Measurements from ENCODE around the gene CRACDL.

Gene CRACDL

DNA sequence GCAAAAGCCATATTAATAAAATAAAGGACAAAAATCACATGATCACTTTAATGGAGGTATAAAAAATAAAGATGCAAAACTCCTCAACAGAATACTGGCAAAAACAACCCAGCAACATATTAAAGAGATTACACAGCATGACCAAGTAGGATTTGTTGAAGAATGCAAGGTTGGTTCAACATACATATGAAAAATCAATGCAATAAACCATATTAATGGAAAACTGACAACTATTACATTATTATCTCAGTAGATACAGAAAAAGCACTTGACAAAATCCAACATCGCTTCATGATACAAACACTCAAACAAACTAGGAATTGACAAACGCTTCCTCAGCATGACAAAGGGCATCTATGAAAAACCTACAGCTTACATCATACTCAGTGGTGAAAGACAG, 76.7 kb downstream of the CRACDL start:
- Histone ChIP-seq H3K4me3 (ENCODE audit: insufficient read depth, low read depth, low read length) (no peak overlapping the region), H3K36me3 (ENCODE audit: control insufficient read depth, insufficient read depth, low read length) (no peaks in the 10 kb centered on the region), H3K4me1 (ENCODE audit: control insufficient read depth, insufficient read depth, low read length) (no peaks in the 10 kb centered on the region), H3K27ac (ENCODE audit: insufficient read depth, low read depth, low read length, poor library complexity, severe bottlenecking) (no peak overlapping the region), H3K9me3 (ENCODE audit: control insufficient read depth, low read length) (no peaks in the 10 kb centered on the region), H3K27me3 (ENCODE audit: control insufficient read depth, insufficient read depth, low read length, poor library complexity, severe bottlenecking) (no peaks in the 10 kb centered on the region)
- WGBS, 2 experiments: 95 to 96% methylated on average over 2 of the region's 2 CpGs

DNA sequence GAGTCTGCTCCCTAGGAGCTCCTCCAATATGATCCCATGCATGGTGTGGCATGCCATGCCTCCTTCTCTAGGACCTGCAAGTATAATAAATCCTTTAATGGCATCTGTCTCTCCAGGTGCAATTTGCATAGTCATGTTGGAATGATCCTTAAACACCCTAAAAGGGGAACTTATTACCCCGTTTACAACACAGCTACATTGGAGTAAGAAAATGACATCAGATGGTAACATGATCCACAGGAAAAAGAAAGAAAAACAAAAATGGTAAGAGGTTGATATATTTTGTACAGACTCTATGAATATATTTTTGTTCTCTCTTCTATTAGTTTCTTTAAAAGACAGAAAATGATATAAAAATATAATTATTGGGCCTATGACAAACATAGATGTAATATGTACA, 79.0 kb downstream of the CRACDL start:
- WGBS, 2 experiments: 75 to 100% methylated on average over 1 of the region's 1 CpG
- Histone ChIP-seq H3K4me3 (ENCODE audit: insufficient read depth, low read depth, low read length) (no peak overlapping the region), H3K4me1 (ENCODE audit: control insufficient read depth, insufficient read depth, low read length) (no peaks in the 10 kb centered on the region), H3K36me3 (ENCODE audit: control insufficient read depth, insufficient read depth, low read length) (no peaks in the 10 kb centered on the region), H3K9me3 (ENCODE audit: control insufficient read depth, low read length) (no peaks in the 10 kb centered on the region), H3K27me3 (ENCODE audit: control insufficient read depth, insufficient read depth, low read length, poor library complexity, severe bottlenecking) (no peaks in the 10 kb centered on the region), H3K27ac (ENCODE audit: insufficient read depth, low read depth, low read length, poor library complexity, severe bottlenecking) (no peak overlapping the region)

DNA sequence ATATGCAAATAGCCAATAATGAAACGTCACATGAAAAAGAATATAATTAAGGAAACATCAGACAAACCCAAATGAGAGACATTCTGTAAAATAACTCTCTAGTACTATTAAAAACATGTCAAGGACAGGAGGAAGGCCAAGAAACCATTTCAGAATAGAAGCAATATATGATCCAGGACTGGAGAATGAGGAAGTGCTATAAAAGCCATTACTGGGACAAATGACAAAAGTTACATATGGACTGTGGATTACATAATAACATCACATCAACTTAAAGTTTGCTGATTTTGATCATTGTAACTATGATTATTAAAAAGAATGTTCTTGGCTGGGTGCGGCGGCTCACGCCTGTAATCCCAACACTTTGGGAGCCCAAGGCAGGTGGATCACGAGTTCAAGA, 81.3 kb downstream of the CRACDL start:
- no peaks in the 10 kb centered on the region for H3K9me3 ChIP-seq (ENCODE audit: control insufficient read depth, low read length)
- 88 to 91% methylated on average over 4 to 5 of the region's 5 CpGs for WGBS, 2 experiments
- no peaks in the 10 kb centered on the region for H3K27me3 ChIP-seq (ENCODE audit: control insufficient read depth, insufficient read depth, low read length, poor library complexity, severe bottlenecking)
- H3K36me3 ChIP-seq (ENCODE audit: control insufficient read depth, insufficient read depth, low read length): no peaks in the 10 kb centered on the region
- H3K4me1 ChIP-seq (ENCODE audit: control insufficient read depth, insufficient read depth, low read length): no peaks in the 10 kb centered on the region
- H3K27ac ChIP-seq (ENCODE audit: insufficient read depth, low read depth, low read length, poor library complexity, severe bottlenecking): no peak overlapping the region
- H3K4me3 ChIP-seq (ENCODE audit: insufficient read depth, low read depth, low read length): no peak overlapping the region

DNA sequence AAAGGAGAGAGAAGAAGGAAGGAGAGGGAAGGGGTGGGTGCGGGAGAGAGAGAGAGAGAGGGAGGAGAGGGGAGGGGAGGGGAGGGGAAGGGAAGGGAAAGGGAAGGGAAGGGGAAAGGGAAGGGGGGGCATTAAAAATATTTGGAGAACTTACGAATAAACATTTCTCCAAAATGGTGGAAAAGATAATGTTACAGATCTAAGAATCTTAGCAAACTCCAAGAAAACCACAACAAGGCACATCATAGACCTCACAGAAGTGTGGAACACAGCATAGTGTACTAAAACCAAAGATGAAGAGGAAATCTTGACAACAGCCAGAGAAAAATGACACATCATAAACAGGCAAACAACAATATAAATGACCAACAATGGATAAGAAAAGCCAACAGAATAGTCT, 83.1 kb downstream of the CRACDL start:
- no peaks in the 10 kb centered on the region for H3K9me3 ChIP-seq (ENCODE audit: control insufficient read depth, low read length)
- 70 to 90% methylated on average over 1 of the region's 2 CpGs for whole genome bisulfite sequencing, 2 experiments

DNA sequence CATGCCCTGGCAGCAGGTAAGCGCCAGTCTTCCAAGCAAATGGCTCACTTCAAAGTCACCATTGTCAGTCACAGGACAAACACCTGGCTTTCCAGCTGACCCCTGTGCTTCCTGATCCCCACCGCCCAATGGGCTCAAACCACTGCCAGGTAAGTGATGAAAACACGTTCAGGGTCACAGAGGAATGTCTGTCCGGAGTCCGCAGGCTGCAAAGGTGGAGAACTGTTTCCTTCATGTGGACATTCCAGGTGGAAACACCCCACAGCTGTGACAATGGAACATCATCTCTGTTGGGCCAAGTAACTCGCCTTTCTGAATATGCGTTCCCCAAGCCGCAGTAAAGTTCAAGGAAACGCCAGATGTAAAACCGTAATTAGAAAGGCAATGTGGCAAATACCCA, 86.0 kb downstream of the CRACDL start:
- no peaks in the 10 kb centered on the region for H3K36me3 ChIP-seq (ENCODE audit: control insufficient read depth, insufficient read depth, low read length)
- no peaks in the 10 kb centered on the region for H3K9me3 ChIP-seq (ENCODE audit: control insufficient read depth, low read length)
- no peaks in the 10 kb centered on the region for H3K27me3 ChIP-seq (ENCODE audit: control insufficient read depth, insufficient read depth, low read length, poor library complexity, severe bottlenecking)
- no peak overlapping the region for H3K4me3 ChIP-seq (ENCODE audit: insufficient read depth, low read depth, low read length)
- WGBS, 2 experiments: 84 to 85% methylated on average over 10 of the region's 10 CpGs
- H3K4me1 ChIP-seq (ENCODE audit: control insufficient read depth, insufficient read depth, low read length): no peaks in the 10 kb centered on the region
- no peak overlapping the region for H3K27ac ChIP-seq (ENCODE audit: insufficient read depth, low read depth, low read length, poor library complexity, severe bottlenecking)

More for the DNA sequence above, 83.1 kb downstream of the CRACDL start:
- no peaks in the 10 kb centered on the region for H3K4me1 ChIP-seq (ENCODE audit: control insufficient read depth, insufficient read depth, low read length)
- no peaks in the 10 kb centered on the region for H3K36me3 ChIP-seq (ENCODE audit: control insufficient read depth, insufficient read depth, low read length)
- no peak overlapping the region for H3K27ac ChIP-seq (ENCODE audit: insufficient read depth, low read depth, low read length, poor library complexity, severe bottlenecking)
- H3K4me3 ChIP-seq (ENCODE audit: insufficient read depth, low read depth, low read length): no peak overlapping the region
- no peaks in the 10 kb centered on the region for H3K27me3 ChIP-seq (ENCODE audit: control insufficient read depth, insufficient read depth, low read length, poor library complexity, severe bottlenecking)

DNA sequence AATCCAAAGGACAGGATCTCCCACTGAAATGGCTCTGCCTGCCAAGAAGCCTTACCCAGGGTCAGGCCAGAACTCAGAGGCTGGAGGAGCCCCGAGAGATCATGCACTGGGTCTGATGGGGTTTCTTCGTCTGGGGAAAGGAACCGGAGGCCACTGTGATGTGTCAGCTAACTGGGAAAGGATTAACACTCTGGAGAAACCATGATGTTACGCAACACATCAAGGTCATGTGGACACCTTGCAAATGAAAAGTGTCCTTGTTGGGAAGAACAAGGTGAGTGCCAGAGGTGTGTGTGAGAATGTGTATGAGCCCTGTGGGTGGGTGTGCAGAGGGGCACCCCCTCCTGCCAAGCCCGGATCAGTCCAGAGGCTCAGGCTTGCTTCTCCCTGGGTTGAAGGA, 86.9 kb downstream of the CRACDL start:
- Histone ChIP-seq H3K4me1 (ENCODE audit: control insufficient read depth, insufficient read depth, low read length) (no peaks in the 10 kb centered on the region), H3K27ac (ENCODE audit: insufficient read depth, low read depth, low read length, poor library complexity, severe bottlenecking) (no peak overlapping the region), H3K27me3 (ENCODE audit: control insufficient read depth, insufficient read depth, low read length, poor library complexity, severe bottlenecking) (no peaks in the 10 kb centered on the region), H3K36me3 (ENCODE audit: control insufficient read depth, insufficient read depth, low read length) (no peaks in the 10 kb centered on the region), H3K9me3 (ENCODE audit: control insufficient read depth, low read length) (no peaks in the 10 kb centered on the region), H3K4me3 (ENCODE audit: insufficient read depth, low read depth, low read length) (no peak overlapping the region)
- WGBS, 2 experiments: 91 to 95% methylated on average over 5 of the region's 5 CpGs

- H3K27ac ChIP-seq (ENCODE audit: insufficient read depth, low read depth, low read length, poor library complexity, severe bottlenecking): no peak overlapping the region
- WGBS, 2 experiments: 79 to 85% methylated on average over 5 of the region's 5 CpGs
- no peaks in the 10 kb centered on the region for H3K36me3 ChIP-seq (ENCODE audit: control insufficient read depth, insufficient read depth, low read length)
- no peaks in the 10 kb centered on the region for H3K27me3 ChIP-seq (ENCODE audit: control insufficient read depth, insufficient read depth, low read length, poor library complexity, severe bottlenecking)
- no peaks in the 10 kb centered on the region for H3K9me3 ChIP-seq (ENCODE audit: control insufficient read depth, low read length)
- H3K4me1 ChIP-seq (ENCODE audit: control insufficient read depth, insufficient read depth, low read length): no peaks in the 10 kb centered on the region
- H3K4me3 ChIP-seq (ENCODE audit: insufficient read depth, low read depth, low read length): no peak overlapping the region
Observed at GRCh38 chr2:98847853-98848252, 88.2 kb downstream of the CRACDL start.

DNA sequence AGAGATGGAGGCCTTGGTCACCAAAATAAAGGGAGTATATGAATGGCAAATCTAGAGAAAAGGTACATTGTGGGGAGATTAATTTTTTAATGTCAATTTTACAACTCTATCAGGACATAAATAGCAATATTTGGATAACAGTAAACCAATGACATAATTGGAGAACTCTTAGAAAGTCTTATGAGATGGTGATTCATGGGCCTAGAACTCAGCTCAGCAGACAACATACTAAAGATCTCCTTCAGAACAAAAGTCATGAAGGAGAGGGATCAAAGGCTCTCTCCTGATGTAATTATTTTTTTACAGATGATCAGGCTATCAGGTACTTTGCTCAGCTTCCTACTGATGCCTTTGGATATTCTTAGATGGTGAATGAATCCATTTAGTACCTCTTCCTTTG, 90.0 kb downstream of the CRACDL start:
- H3K9me3 ChIP-seq (ENCODE audit: control insufficient read depth, low read length): no peaks in the 10 kb centered on the region
- H3K4me3 ChIP-seq (ENCODE audit: insufficient read depth, low read depth, low read length): no peak overlapping the region
- H3K27me3 ChIP-seq (ENCODE audit: control insufficient read depth, insufficient read depth, low read length, poor library complexity, severe bottlenecking): no peaks in the 10 kb centered on the region
- H3K36me3 ChIP-seq (ENCODE audit: control insufficient read depth, insufficient read depth, low read length): no peaks in the 10 kb centered on the region
- H3K4me1 ChIP-seq (ENCODE audit: control insufficient read depth, insufficient read depth, low read length): no peaks in the 10 kb centered on the region
- H3K27ac ChIP-seq (ENCODE audit: insufficient read depth, low read depth, low read length, poor library complexity, severe bottlenecking): no peak overlapping the region

- no peaks in the 10 kb centered on the region for H3K4me1 ChIP-seq (ENCODE audit: control insufficient read depth, insufficient read depth, low read length)
- no peaks in the 10 kb centered on the region for H3K36me3 ChIP-seq (ENCODE audit: control insufficient read depth, insufficient read depth, low read length)
- no peak overlapping the region for H3K4me3 ChIP-seq (ENCODE audit: insufficient read depth, low read depth, low read length)
- H3K27ac ChIP-seq (ENCODE audit: insufficient read depth, low read depth, low read length, poor library complexity, severe bottlenecking): no peak overlapping the region
- no peaks in the 10 kb centered on the region for H3K27me3 ChIP-seq (ENCODE audit: control insufficient read depth, insufficient read depth, low read length, poor library complexity, severe bottlenecking)
- H3K9me3 ChIP-seq (ENCODE audit: control insufficient read depth, low read length): no peaks in the 10 kb centered on the region
- WGBS, 2 experiments: 38% methylated on average over 1 of the region's 3 CpGs; no CpG with 5 or more reads in 1 of the 2 experiments
Observed at GRCh38 chr2:98842136-98842535, 93.9 kb downstream of the CRACDL start.

DNA sequence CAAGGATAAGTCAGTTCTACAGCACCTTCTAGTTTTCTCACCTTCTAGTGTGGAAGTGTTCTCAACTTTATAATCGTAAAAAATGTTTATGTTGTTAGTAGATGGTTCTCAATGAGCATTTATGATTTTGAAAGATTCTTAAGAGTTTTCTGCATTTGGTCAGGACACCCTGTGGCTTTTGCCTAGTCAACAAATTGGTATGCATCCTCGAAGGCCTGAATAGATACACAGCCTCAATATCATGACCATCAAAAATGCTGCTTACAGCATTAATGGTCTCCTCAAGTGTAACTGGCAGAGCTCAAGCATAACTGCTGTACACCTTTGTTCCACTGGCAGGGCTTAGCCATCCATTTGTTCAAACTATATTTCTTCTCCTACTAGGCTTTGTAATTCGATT, 96.7 kb downstream of the CRACDL start:
- H3K27me3 ChIP-seq (ENCODE audit: control insufficient read depth, insufficient read depth, low read length, poor library complexity, severe bottlenecking): no peaks in the 10 kb centered on the region
- H3K4me1 ChIP-seq (ENCODE audit: control insufficient read depth, insufficient read depth, low read length): no peaks in the 10 kb centered on the region
- no peak overlapping the region for H3K4me3 ChIP-seq (ENCODE audit: insufficient read depth, low read depth, low read length)
- WGBS, 2 experiments: 74 to 88% methylated on average over 2 to 3 of the region's 3 CpGs
- H3K9me3 ChIP-seq (ENCODE audit: control insufficient read depth, low read length): no peaks in the 10 kb centered on the region
- H3K36me3 ChIP-seq (ENCODE audit: control insufficient read depth, insufficient read depth, low read length): no peaks in the 10 kb centered on the region
- no peak overlapping the region for H3K27ac ChIP-seq (ENCODE audit: insufficient read depth, low read depth, low read length, poor library complexity, severe bottlenecking)

DNA sequence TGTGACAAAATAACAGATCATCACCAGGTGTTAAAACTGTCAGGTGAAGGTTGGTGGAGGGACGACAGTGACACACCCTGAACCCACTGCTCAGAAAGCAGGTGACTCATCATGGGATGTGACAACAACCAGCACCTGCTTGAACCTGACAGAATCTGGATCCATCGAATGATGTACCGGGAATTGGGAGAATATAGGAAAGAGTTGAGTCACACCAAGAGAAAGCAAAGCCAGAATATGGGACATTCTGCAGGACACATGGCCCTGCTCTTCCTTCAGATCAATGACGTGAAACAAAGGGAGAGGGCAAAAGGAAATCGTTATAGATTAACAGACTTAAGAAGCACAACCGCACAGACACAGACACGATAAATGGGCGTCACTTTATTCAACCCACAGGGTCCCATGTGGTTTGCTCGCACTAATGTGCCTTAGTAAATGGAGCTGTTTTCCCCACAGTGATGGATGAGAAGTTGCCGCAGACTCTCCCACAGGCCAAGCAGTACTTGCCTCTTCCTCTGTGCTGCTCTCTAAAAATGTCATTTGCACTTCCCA, 100.1 kb downstream of the CRACDL start:
- H3K27me3 ChIP-seq (ENCODE audit: control insufficient read depth, insufficient read depth, low read length, poor library complexity, severe bottlenecking): no peaks in the 10 kb centered on the region
- WGBS, 2 experiments: 93 to 94% methylated on average over 10 of the region's 10 CpGs
- no peak overlapping the region for H3K27ac ChIP-seq (ENCODE audit: insufficient read depth, low read depth, low read length, poor library complexity, severe bottlenecking)
- no peaks in the 10 kb centered on the region for H3K9me3 ChIP-seq (ENCODE audit: control insufficient read depth, low read length)
- no peaks in the 10 kb centered on the region for H3K4me1 ChIP-seq (ENCODE audit: control insufficient read depth, insufficient read depth, low read length)
- H3K36me3 ChIP-seq (ENCODE audit: control insufficient read depth, insufficient read depth, low read length): no peaks in the 10 kb centered on the region
- H3K4me3 ChIP-seq (ENCODE audit: insufficient read depth, low read depth, low read length): no peak overlapping the region
